PC-3 (cell line): Measurements from ENCODE around the gene GPC4.

Experiments used
- CTCF ChIP-seq: fragments of 300-600 bp; sonication (generic); conservative IDR thresholded peaks from 2 replicates; pipeline ENCODE4 v1.5.1; 2017; ENCODE audit warnings: antibody characterized with exemption, low read depth, mild to moderate bottlenecking, low read length
- EZH2 ChIP-seq: fragments of 300-600 bp; sonication (generic); IDR thresholded peaks from one replicate; pipeline ENCODE4 v1.6.1; 2017; ENCODE audit warnings: antibody characterized with exemption, mild to moderate bottlenecking, low read length; ENCODE audit not compliant: unreplicated experiment
- EZH2phosphoT487 ChIP-seq: fragments of 300-600 bp; sonication (generic); IDR thresholded peaks from 2 replicates; pipeline ENCODE4 v1.6.1; 2018; ENCODE audit warnings: mild to moderate bottlenecking, antibody characterized with exemption, low read length, borderline replicate concordance

DNA sequence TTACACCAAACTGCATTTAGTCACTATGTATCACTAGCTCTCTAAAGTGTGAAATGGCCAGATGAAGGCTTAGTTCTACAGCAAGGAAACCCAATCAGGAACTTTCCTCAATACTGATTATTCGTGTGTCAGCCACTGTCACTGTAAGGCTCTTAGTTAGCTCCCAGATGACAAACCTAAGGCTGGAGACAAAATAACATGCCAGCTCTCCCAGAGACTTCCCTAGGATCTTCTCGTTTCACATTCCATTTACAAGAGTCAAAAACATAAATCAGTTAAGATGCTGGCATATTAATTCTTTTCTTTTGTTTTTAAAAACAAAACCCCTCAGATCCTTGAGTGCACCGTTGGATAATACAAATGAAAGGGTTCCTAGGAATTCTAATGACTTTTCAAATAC lies 109.0 kb downstream of the GPC4 start:
- no peak for TF ChIP-seq CTCF
- TF ChIP-seq EZH2 = no peak
- no peak for TF ChIP-seq EZH2phosphoT487
